ENCODE data around the gene PLEKHA7. TPM values are rescaled to one million over a fixed set of nuclear protein-coding genes. Genes with fewer than 3 reads are reported as not detected.
"Not testable (repeated sequence)": the region's sequence is repeated elsewhere in the genome, so short reads cannot be mapped to it uniquely, and the experiment has no call there.

PLEKHA7 gene
- total and polyA plus RNA-seq, 2 of the 4 experiments (the other 2 are of a cell fraction) = 0.12 TPM; not detected in 1

DNA sequence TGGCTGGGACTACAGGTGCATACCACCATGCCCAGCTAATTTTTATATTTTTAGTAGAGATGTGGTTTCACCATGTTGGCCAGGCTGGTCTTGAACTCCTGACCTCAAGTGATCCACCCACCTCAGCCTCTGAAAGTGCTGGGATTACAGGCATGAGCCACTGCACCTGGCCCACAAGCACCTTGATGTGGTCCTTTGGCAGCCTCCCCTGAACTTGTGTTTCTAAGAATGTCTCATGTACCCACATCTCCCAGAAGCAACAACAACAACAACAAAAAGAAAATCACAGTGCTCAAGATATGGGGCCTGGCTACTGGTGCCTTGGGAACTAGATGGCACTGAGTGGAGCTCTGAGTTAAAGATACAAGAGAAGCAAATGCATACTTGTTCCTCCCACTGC is 51.6 kb downstream of the PLEKHA7 start:
- H3K14ac ChIP-seq (replicated peaks; ENCODE audit: low read depth, low read length); H3K9me3 ChIP-seq (ENCODE audit: control insufficient read depth, insufficient read depth, low read length); H3K4me1 ChIP-seq (ENCODE audit: control insufficient read depth, insufficient read depth, low read length); H3K23ac ChIP-seq (ENCODE audit: low read depth, low read length); H3K79me1 ChIP-seq (ENCODE audit: low read depth in 1 of 2, low read length in 2 of 2); in situ Hi-C loops (cut with MboI; ENCODE audit: low sequenced_read_pairs); H4K5ac ChIP-seq (ENCODE audit: low read depth, low read length); ATAC-seq (ENCODE audit: low read depth); H2AFZ ChIP-seq (replicated peaks; ENCODE audit: low read length, poor library complexity); DNase-seq; H2BK15ac ChIP-seq (ENCODE audit: low read depth, low read length); H3K4me2 ChIP-seq (ENCODE audit: low read depth, low read length); intact Hi-C loops (cut with micrococcal nuclease); CTCF ChIA-PET; H3K27me3 ChIP-seq (ENCODE audit: control insufficient read depth, insufficient read depth, low read length); H3K9ac ChIP-seq (ENCODE audit: low read depth, low read length); H3K18ac ChIP-seq (ENCODE audit: low read depth, low read length); H4K91ac ChIP-seq (ENCODE audit: insufficient read depth, low read depth, low read length); H2BK20ac ChIP-seq (ENCODE audit: low read depth, low read length); BruUV-seq (replicated peaks); H4K8ac ChIP-seq (ENCODE audit: low read depth in 2 of 2, low read length in 2 of 2); H3K4me3 ChIP-seq (ENCODE audit: insufficient read depth, low read depth, low read length); H3K36me3 ChIP-seq (ENCODE audit: control insufficient read depth, insufficient read depth, low read length); H2AK5ac ChIP-seq (ENCODE audit: low read depth, low read length); H3K27ac ChIP-seq (ENCODE audit: insufficient read depth, low read length); H2BK120ac ChIP-seq (ENCODE audit: low read depth, low read length); H2BK5ac ChIP-seq (ENCODE audit: low read depth, low read length, poor library complexity, severe bottlenecking); H3K56ac ChIP-seq (ENCODE audit: extremely low read depth, insufficient read depth, low read length); H3K4ac ChIP-seq (ENCODE audit: low read depth, low read length); H4K20me1 ChIP-seq (ENCODE audit: insufficient read depth, low read length); POLR2A ChIA-PET (ENCODE audit: unreplicated experiment); dilution Hi-C loops (cut with HindIII; ENCODE audit: low sequenced_read_pairs, unreplicated experiment); H3K9me1 ChIP-seq (ENCODE audit: insufficient read depth, low read length); H2AK9ac ChIP-seq (replicated peaks; ENCODE audit: low read depth, low read length, poor library complexity): not testable (repeated sequence)
